ENCODE results near the gene PCDHA1.
"Not testable (repeated sequence)": the region's sequence is repeated elsewhere in the genome, so short reads cannot be mapped to it uniquely, and the experiment has no call there.

Gene PCDHA1

GRCh38 chr5:140849831-140850634, 64.1 kb downstream of the PCDHA1 start:
- DNase-seq (ENCODE audit: extremely low read depth in 1 of 2, low read depth in 1 of 2), result not testable (repeated sequence)

DNA sequence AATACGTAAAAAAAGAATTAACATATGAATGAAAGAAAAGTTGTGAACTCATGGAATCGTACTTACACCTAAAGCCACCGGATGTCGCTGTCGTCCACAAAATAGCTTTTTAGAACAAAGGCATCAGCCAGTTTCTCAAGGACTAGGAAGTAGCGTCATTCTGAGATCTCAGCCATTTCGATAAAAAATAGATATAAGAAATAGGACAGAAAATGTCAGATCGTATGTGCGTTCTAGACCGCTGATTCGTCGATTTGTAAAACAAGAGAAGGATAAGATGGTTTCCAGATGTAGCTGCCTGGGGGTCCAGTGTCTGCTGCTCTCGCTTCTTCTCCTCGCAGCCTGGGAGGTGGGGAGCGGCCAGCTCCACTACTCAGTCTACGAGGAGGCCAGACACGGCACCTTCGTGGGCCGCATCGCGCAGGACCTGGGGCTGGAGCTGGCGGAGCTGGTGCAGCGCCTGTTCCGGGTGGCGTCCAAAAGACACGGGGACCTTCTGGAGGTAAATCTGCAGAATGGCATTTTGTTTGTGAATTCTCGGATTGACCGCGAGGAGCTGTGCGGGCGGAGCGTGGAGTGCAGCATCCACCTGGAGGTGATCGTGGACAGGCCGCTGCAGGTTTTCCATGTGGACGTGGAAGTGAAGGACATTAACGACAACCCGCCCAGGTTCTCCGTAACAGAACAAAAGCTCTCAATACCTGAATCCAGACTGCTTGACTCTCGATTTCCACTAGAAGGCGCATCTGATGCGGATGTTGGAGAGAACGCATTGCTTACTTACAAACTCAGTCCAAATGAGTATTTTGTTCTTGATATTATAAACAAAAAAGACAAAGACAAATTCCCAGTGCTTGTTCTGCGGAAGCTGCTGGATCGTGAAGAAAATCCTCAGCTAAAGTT, 70.1 kb downstream of the PCDHA1 start, which contains the start of gene PCDHA10:
Gene PCDHA10 (plus strand): TSS at position 126 of the 903 bp plus-strand sequence. CDS start 152 bp downstream, at position 278.
- no peak for DNase-seq (ENCODE audit: extremely low read depth in 1 of 2, low read depth in 1 of 2)

DNA sequence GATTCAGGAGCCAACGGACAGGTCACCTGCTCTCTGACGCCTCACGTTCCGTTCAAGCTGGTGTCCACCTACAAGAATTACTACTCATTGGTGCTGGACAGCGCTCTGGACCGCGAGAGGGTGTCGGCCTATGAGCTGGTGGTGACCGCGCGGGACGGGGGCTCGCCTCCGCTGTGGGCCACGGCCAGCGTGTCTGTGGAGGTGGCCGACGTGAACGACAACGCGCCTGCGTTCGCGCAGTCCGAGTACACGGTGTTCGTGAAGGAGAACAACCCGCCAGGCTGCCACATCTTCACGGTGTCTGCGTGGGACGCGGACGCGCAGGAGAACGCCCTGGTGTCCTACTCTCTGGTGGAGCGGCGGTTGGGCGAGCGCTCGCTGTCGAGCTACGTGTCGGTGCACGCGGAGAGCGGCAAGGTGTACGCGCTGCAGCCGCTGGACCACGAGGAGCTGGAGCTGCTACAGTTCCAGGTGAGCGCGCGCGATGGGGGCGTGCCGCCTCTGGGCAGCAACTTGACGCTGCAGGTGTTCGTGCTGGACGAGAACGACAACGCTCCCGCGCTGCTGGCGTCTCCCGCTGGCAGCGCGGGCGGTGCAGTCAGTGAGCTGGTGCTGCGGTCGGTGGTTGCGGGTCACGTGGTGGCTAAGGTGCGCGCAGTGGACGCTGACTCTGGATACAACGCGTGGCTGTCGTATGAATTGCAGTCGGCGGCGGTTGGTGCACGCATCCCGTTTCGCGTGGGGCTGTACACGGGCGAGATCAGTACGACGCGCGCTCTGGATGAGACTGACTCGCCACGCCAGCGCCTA, 71.4 kb downstream of the PCDHA1 start:
- DNase-seq (ENCODE audit: extremely low read depth in 1 of 2, low read depth in 1 of 2), result no peak

- no peak for DNase-seq (ENCODE audit: extremely low read depth in 1 of 2, low read depth in 1 of 2)
These were observed 72.0 kb downstream of the PCDHA1 start for GRCh38 chr5:140857987-140858240.

GRCh38 chr5:140862441-140863295, 76.7 kb downstream of the PCDHA1 start:
- no peak for DNase-seq (ENCODE audit: extremely low read depth in 1 of 2, low read depth in 1 of 2)

DNA sequence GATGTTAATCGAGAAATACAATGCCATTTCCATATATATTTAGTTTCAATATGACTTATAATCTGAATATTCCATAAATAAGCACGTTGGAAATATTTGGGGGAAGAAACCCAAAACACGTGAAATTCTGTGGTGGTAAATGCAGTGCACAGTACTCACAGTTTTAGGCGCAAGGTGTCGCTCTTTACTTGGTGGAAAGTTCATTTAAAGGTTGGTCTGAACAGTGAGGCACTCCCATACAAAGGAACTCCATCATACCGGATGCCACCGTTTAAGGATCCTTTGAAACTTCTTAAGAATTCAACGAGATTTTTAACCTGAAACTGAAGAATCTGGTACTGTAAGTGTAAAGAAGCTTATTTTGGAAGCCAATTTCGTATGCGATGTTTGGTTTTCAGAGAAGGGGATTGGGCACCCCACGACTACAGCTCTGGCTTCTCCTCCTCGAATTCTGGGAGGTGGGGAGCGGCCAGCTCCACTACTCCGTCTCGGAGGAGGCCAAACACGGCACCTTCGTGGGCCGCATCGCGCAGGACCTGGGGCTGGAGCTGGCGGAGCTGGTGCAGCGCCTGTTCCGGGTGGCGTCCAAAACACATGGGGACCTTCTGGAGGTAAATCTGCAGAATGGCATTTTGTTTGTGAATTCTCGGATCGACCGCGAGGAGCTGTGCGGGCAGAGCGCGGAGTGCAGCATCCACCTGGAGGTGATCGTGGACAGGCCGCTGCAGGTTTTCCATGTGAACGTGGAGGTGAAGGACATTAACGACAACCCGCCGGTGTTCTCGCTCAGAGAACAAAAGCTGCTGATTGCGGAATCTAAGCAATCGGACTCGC, 83.0 kb downstream of the PCDHA1 start, which contains the start of gene PCDHA11:
Gene PCDHA11 (plus strand): TSS at position 237 of the 834 bp plus-strand sequence. CDS start 147 bp downstream, at position 384.
- DNase-seq (ENCODE audit: extremely low read depth in 1 of 2, low read depth in 1 of 2), result no peak

GRCh38 chr5:140869555-140869886, 83.6 kb downstream of the PCDHA1 start:
- no peak for DNase-seq (ENCODE audit: extremely low read depth in 1 of 2, low read depth in 1 of 2)

DNA sequence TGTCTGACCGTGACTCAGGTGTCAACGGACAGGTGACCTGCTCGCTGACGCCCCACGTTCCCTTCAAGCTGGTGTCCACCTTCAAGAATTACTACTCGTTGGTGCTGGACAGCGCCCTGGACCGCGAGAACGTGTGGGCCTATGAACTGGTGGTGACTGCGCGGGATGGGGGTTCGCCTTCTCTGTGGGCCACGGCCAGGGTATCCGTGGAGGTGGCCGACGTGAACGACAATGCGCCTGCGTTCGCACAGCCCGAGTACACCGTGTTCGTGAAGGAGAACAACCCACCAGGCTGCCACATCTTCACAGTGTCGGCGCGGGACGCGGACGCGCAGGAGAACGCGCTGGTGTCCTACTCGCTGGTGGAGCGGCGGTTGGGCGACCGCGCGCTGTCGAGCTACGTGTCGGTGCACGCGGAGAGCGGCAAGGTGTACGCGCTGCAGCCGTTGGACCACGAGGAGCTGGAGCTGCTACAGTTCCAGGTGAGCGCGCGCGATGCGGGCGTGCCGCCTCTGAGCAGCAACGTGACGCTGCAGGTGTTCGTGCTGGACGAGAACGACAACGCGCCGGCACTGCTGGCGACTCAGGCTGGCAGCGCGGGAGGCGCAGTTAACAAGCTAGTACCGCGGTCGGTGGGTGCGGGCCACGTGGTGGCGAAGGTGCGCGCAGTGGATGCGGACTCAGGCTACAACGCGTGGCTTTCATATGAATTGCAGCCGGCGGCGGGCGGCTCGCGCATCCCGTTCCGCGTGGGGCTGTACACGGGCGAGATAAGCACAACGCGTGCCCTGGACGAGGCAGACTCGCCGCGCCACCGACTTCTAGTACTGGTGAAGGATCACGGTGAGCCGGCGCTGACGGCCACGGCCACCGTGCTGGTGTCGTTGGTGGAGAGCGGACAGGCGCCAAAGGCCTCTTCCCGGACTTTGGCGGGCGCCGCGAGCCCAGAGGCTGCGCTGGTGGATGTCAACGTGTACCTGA, 84.6 kb downstream of the PCDHA1 start:
- DNase-seq (ENCODE audit: extremely low read depth in 1 of 2, low read depth in 1 of 2), result no peak

- DNase-seq (ENCODE audit: extremely low read depth in 1 of 2, low read depth in 1 of 2), result no peak
These were observed 89.4 kb downstream of the PCDHA1 start, which contains the start of gene PCDHA12 for GRCh38 chr5:140875085-140876065. Gene PCDHA12, plus strand, starts transcription at chr5:140875308. Its CDS starts 165 bp downstream, at chr5:140875473.

DNA sequence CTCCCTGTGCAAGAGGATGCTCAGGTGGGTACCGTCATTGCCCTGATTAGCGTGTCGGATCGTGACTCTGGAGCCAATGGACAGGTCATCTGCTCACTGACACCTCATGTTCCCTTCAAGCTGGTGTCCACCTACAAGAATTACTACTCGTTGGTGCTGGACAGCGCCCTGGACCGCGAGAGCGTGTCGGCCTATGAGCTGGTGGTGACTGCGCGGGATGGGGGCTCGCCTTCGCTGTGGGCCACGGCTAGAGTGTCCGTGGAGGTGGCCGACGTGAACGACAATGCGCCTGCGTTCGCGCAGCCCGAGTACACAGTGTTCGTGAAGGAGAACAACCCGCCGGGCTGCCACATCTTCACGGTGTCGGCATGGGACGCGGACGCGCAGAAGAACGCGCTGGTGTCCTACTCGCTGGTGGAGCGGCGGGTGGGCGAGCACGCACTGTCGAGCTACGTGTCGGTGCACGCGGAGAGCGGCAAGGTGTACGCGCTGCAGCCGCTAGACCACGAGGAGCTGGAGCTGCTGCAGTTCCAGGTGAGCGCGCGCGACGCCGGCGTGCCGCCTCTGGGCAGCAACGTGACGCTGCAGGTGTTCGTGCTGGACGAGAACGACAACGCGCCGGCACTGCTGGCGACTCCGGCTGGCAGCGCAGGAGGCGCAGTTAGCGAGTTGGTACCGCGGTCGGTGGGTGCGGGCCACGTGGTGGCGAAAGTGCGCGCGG, 90.8 kb downstream of the PCDHA1 start:
- not testable (repeated sequence) for DNase-seq (ENCODE audit: extremely low read depth in 1 of 2, low read depth in 1 of 2)

- no peak for DNase-seq (ENCODE audit: extremely low read depth in 1 of 2, low read depth in 1 of 2)
These were observed 91.3 kb downstream of the PCDHA1 start for GRCh38 chr5:140877262-140877581.

DNA sequence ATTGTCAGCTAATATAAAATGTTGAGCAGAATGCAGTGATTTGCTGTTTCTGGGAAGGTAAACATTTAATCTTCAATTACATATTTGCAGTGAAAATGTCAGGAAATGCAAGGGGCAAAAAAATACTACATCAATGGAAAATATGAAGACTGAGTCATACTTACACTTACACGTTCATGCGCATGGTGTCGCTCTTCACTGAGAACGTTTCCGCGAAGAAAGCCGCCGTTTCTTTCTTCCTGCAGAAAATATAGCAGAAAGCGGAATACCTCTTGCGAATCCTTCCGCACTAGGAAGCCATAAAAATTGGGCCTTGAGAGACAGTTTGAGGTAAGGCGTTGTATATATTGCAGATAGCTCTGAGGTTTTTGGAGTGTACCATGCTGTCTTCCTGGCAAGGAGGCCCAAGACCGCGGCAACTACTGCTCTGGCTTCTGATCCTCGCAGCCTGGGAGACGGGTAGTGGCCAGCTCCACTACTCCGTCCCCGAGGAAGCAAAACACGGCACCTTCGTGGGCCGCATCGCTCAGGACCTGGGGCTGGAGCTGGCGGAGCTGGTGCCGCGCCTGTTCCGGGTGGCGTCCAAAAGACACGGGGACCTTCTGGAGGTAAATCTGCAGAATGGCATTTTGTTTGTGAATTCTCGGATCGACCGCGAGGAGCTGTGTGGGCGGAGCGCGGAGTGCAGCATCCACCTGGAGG, 96.1 kb downstream of the PCDHA1 start, which contains the start of gene PCDHA13:
Gene PCDHA13 (plus strand): TSS at position 236 of the 702 bp plus-strand sequence. CDS start 145 bp downstream, at position 381.
- DNase-seq (ENCODE audit: extremely low read depth in 1 of 2, low read depth in 1 of 2), result no peak

- no peak for DNase-seq (ENCODE audit: extremely low read depth in 1 of 2, low read depth in 1 of 2)
These were observed 96.6 kb downstream of the PCDHA1 start for GRCh38 chr5:140882591-140882899.

DNA sequence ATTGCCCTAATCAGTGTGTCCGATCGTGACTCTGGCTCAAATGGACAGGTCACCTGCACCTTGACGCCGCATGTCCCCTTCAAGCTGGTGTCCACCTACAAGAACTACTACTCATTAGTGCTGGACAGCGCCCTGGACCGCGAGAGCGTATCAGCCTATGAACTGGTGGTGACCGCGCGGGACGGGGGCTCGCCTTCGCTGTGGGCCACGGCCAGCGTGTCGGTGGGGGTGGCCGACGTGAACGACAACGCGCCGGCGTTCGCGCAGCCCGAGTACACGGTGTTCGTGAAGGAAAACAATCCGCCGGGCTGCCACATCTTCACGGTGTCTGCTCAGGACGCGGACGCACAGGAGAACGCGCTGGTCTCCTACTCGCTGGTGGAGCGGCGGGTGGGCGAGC, 97.4 kb downstream of the PCDHA1 start:
- DNase-seq (ENCODE audit: extremely low read depth in 1 of 2, low read depth in 1 of 2), result no peak

GRCh38 chr5:140883927-140884697, 98.2 kb downstream of the PCDHA1 start:
- DNase-seq (ENCODE audit: extremely low read depth in 1 of 2, low read depth in 1 of 2), result no peak
